Stimulated activated naive CD4-positive, alpha-beta T cell treated with Interleukin-2 at 50 U/mL for 16 hours (primary cell): ENCODE data around the gene INF2.
"Not testable (repeated sequence)": the region's sequence is repeated elsewhere in the genome, so short reads cannot be mapped to it uniquely, and the experiment has no call there.

ENCODE experiments used
- DNase-seq: peaks from one replicate; lab custom pipeline; 2025; lab: John Stamatoyannopoulos, UW

The INF2 gene

GRCh38 chr14:104657101-104657524 lies 32.3 kb upstream of the INF2 start:
- DNase-seq = no peak

DNA sequence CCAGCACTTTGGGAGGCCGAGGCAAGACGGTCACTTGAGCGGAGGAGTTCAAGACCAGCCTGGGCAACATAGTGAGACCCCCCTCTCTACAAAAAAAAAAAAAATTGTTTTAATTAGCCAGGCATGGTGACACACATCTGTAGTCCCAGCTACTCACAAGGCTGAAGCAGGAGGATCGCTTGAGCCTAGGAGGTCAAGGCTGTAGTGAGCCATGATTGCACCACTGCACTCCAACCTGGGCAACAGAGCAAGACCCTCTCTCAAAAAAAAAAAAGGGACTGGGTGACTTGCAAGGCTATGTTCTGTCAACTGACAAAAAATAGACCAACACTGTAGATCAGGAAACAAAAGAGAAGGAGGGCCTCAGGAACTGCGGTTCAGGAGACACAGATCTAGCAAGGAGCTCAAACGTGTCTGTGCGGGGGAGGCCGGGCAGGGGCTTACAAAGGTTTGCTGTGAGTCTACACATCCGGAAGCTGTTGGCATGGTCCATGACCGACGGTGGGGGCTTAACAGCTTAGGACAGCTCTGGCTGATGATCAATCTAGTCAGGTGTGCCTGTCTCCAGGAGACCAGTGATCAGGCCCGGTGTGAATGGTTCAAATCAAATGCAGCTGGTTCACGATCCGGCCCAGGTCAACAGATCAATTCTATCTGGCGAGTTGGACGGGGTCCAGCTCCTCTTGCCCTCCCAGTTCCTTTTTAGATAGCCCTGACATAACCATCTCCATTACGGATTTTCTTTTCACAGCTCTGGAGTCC lies 31.7 kb upstream of the INF2 start:
- no peak for DNase-seq

- DNase-seq = no peak
Measured at GRCh38 chr14:104658325-104658712, 31.1 kb upstream of the INF2 start.

- no peak for DNase-seq
Measured at GRCh38 chr14:104659146-104659545, 30.3 kb upstream of the INF2 start.

GRCh38 chr14:104659764-104660523 lies 29.5 kb upstream of the INF2 start:
- no peak for DNase-seq

- DNase-seq = no peak
Measured at GRCh38 chr14:104660597-104660996, 28.8 kb upstream of the INF2 start.

- no peak for DNase-seq
Measured at GRCh38 chr14:104661086-104661485, 28.3 kb upstream of the INF2 start.

GRCh38 chr14:104661528-104662157 lies 27.8 kb upstream of the INF2 start:
- not testable (repeated sequence) for DNase-seq

GRCh38 chr14:104662472-104662871 lies 26.9 kb upstream of the INF2 start:
- not testable (repeated sequence) for DNase-seq

- no peak for DNase-seq
Measured at GRCh38 chr14:104664107-104664506, 25.3 kb upstream of the INF2 start.

- DNase-seq = no peak
Measured at GRCh38 chr14:104664588-104664987, 24.8 kb upstream of the INF2 start.

DNA sequence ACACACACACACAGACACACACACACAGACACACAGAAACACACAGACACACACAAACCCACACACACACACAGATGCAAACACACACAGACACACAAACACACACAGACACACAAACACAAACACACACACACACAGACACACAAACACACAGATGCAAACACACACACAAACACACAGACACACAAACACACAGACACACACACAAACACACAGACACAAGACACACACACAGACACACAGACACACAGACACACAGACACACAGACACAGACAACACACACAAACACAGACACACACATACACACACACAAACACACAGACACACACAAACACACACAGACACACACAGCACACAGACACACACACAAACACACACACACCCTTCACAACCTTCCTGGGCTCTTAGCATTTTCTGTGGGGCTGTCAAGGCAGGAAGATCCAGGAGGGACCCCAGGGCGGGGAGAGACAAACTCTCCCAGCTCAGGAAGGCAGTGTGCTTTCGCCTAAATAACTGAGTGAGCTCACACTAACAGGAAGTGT lies 24.2 kb upstream of the INF2 start:
- DNase-seq = no peak

DNA sequence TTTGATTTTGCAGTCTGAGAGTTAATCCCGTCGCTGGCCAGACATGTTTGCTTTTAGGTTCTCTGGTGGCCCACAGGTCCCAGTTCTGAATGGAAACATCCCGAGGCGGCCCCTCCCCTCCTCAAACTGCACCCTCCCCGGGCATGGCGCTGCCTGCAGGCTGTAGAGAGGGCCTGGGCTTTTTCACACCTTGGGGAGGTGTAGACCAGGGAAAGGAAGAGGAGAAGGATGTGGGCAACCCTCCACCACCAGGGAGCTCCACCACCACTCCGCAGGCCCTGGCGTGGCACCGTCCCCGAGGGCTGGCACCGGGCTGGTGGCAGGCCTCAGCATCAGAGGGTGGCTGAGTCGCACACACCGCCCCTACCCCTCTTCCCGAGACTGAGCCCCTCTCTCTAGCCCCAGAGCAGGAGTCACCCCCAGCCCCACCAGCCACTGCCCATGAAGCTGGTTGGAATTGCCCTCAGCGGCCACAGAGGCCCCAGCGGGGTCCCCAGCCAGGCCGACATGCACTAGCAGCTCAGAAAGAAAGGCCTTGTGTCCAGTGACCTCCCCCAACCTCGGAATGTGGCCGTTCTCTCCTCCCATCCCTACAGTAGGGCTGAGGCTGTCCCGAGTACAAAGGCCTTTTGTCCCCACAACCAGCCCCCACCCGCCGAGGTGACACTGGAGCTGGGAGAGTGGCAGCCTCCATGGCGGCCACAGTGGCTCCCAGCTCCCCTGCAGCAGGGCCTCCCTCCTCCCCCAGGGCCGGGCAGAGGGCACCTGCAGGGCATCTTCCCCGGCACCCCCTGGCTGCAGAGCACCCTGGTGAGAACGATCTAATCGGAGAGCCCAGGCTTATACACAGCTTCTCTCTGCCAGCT lies 23.5 kb upstream of the INF2 start:
- DNase-seq = peak; percentile 23

GRCh38 chr14:104666523-104666895 lies 22.9 kb upstream of the INF2 start:
- not testable (repeated sequence) for DNase-seq

- DNase-seq = no peak
Measured at GRCh38 chr14:104666981-104667380, 22.4 kb upstream of the INF2 start.

DNA sequence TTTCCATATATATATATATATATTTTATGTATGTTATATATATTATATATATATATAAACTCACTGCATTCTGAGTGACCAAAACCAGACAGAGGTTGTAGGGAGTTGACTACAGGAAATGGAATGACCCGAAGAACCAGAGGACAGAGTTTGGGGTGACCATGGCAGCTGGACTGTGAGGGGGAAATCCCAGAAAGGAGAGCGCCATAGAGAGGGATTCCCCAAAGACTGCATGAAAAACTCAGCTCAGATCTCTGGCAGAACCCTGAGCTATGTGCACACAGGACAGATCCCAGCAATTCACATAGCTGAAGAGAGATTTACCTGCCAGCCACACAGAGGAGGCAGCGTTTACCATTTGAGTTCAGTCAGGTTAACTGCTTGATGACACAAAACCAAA lies 19.7 kb upstream of the INF2 start:
- no peak for DNase-seq

DNA sequence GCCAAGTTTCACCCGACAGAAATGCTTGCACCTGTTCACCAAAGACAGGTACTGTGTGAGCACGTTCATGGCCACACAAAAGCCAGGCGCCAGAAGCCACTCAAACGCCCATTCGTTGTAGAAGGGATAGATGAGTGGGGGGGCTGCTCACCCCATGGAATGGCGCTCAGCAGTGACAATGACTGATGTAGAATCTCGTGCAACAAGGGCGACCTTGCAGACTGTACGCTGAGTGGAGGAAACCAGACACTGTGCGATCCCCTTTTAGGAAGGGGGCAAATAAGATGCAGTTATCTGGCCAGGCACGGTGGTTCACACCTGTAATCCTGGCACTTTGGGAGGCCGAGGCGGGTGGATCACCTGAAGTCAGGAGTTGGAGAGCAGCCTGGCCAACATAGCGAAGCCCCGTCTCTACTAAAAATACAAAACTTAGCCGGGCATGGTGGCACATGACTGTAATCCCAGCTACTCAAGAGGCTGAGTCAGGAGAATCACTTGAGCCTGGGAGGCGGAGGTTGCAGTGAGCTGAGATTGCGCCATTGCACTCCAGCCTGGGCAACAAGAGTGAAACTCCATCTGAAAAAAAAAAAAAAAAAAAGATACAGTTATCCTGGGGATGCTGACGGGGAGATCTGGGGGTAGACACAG lies 18.0 kb upstream of the INF2 start:
- DNase-seq = not testable (repeated sequence)

GRCh38 chr14:104672119-104672518 lies 17.3 kb upstream of the INF2 start:
- not testable (repeated sequence) for DNase-seq

GRCh38 chr14:104673481-104673880 lies 15.9 kb upstream of the INF2 start:
- no peak for DNase-seq

DNA sequence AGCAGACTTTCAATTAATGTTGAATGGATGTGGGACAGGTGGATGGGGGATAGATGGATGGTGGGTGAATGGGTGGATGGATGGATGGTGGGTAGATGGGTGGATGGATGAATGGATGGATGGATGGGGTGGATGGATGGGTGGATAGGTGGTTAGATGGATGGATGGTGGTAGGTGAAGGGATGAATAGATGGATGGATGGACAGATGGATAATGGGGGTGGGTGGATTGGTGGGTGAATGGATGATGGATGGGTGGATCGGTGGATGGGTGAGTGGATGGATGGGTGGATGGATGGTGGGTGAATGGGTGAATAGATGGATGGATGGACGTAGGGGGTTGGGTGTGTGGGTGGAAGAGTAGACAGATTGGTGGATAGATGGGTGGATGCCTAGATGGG lies 14.0 kb upstream of the INF2 start:
- DNase-seq = no peak

DNA sequence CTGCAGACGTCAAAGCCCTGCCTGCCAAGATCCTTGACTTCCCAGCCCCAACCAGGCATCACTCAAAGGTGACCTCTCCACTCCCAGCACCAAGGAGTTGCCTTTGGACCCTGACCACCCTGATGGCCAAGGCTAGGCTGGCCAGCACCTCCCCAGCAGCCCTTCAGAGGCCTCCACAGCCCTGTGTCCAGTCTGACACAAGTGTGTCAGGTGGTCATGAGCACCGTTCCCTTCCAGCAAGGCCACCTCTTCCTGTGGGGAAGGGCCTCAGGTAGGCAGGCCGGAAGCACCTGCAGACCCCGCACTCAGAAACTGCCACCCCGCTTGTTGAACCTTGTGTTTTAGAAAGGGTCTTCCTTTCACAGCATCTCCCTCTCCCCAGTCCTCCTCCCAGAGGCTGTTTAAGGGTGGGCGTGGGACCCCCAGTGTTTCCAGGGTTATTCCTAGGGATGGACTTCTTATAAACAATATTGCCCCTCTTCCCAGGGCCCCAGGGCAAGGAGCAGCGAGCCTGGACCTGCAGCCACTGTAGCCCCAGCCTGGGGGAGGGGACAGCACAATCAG lies 13.2 kb upstream of the INF2 start:
- DNase-seq = no peak
